ENCODE measurements around the gene MPRIP. TPM values are rescaled to one million over a fixed set of nuclear protein-coding genes. Genes with fewer than 3 reads are reported as not detected.

MPRIP gene
- total RNA-seq, 1 donor from 2014 or later: 392 TPM

DNA sequence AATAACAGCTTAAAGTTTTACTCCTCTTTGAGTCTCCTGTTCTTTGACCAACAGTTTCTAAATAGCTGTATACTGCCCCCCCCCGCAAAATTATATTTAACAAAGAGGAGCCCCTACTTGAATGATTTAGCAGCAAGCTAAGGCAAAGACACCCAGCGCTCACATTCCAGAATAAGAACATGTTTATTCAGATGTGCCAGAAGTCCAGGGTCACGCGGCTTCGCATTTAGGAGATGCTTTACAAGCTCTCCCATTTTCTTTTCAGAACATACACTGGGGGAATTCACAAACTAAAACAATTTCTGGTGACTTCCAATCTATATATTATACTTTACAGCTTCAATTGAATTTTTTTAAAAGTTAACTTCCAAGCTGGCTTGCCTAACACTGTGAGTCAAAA lies 158.6 kb downstream of the MPRIP start:
- TF ChIP-seq, protein P1, sequence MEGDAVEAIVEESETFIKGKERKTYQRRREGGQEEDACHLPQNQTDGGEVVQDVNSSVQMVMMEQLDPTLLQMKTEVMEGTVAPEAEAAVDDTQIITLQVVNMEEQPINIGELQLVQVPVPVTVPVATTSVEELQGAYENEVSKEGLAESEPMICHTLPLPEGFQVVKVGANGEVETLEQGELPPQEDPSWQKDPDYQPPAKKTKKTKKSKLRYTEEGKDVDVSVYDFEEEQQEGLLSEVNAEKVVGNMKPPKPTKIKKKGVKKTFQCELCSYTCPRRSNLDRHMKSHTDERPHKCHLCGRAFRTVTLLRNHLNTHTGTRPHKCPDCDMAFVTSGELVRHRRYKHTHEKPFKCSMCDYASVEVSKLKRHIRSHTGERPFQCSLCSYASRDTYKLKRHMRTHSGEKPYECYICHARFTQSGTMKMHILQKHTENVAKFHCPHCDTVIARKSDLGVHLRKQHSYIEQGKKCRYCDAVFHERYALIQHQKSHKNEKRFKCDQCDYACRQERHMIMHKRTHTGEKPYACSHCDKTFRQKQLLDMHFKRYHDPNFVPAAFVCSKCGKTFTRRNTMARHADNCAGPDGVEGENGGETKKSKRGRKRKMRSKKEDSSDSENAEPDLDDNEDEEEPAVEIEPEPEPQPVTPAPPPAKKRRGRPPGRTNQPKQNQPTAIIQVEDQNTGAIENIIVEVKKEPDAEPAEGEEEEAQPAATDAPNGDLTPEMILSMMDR (IDR thresholded peaks at IDR 0.05; ENCODE audit: unreplicated experiment): no peak
- Mint-ChIP-seq H3K27ac (ENCODE audit: unreplicated experiment) (no peak overlapping the region), H3K4me1 (ENCODE audit: unreplicated experiment) (peaks cover 8% of the 10 kb centered on the region), H3K9me3 (ENCODE audit: unreplicated experiment) (no peaks in the 10 kb centered on the region), H3K4me3 (ENCODE audit: unreplicated experiment) (no peak overlapping the region), H3K27me3 (ENCODE audit: unreplicated experiment) (no peaks in the 10 kb centered on the region), H3K36me3 (ENCODE audit: low read depth, unreplicated experiment) (peaks cover 3% of the 10 kb centered on the region)
- DNase-seq (ENCODE audit: low spot score): no peak

DNA sequence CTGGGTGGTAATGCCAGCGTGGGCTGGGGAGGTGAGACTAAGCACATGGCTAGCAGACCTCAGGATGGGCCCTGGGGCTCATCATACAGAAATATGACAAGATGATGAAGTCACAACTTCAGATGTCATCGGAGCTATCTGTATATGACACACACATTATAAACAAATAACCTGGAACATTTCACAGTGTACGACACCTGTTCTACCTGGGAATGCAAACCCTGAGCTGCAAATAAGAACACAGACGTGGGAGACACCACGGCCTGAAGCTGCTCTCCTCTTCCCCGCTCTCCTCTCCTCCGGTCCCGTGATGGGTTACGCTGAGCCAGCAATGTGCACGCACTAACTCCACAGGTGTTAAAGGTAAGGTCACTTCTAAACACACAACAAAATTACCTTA lies 159.0 kb downstream of the MPRIP start:
- TF ChIP-seq, protein P1 (IDR thresholded peaks at IDR 0.05; ENCODE audit: unreplicated experiment): no peak
- Mint-ChIP-seq H3K4me3 (ENCODE audit: unreplicated experiment) (no peak overlapping the region), H3K27me3 (ENCODE audit: unreplicated experiment) (no peaks in the 10 kb centered on the region), H3K9me3 (ENCODE audit: unreplicated experiment) (no peaks in the 10 kb centered on the region), H3K36me3 (ENCODE audit: low read depth, unreplicated experiment) (peaks cover 3% of the 10 kb centered on the region), H3K4me1 (ENCODE audit: unreplicated experiment) (peaks cover 8% of the 10 kb centered on the region), H3K27ac (ENCODE audit: unreplicated experiment) (no peak overlapping the region)
- DNase-seq (ENCODE audit: low spot score): no peak

DNA sequence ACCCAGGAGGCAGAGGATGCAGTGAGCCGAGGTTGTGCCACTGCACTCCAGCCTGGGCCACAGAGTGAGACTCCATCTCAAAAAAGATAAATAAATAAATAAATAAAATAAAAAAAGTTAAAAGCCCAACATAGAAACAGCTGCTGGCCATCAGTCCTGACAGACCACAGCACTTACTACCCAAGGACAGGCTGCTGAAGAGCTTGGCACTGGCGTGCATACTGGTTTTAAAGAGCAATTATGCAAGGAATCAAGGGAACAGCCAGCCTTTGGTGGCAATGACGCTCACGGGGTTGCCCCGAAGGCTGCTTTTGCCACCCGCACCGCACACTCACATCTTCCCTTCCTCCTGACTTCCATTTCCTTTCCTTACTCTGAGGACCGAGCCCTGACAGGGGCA lies 159.7 kb downstream of the MPRIP start:
- Mint-ChIP-seq H3K27me3 (ENCODE audit: unreplicated experiment) (peaks cover 2% of the 10 kb centered on the region), H3K9me3 (ENCODE audit: unreplicated experiment) (no peaks in the 10 kb centered on the region), H3K27ac (ENCODE audit: unreplicated experiment) (no peak overlapping the region), H3K4me3 (ENCODE audit: unreplicated experiment) (no peak overlapping the region), H3K36me3 (ENCODE audit: low read depth, unreplicated experiment) (peaks cover 3% of the 10 kb centered on the region), H3K4me1 (ENCODE audit: unreplicated experiment) (peaks cover 8% of the 10 kb centered on the region)
- TF ChIP-seq, protein P1 (IDR thresholded peaks at IDR 0.05; ENCODE audit: unreplicated experiment): no peak
- DNase-seq (ENCODE audit: low spot score): no peak

DNA sequence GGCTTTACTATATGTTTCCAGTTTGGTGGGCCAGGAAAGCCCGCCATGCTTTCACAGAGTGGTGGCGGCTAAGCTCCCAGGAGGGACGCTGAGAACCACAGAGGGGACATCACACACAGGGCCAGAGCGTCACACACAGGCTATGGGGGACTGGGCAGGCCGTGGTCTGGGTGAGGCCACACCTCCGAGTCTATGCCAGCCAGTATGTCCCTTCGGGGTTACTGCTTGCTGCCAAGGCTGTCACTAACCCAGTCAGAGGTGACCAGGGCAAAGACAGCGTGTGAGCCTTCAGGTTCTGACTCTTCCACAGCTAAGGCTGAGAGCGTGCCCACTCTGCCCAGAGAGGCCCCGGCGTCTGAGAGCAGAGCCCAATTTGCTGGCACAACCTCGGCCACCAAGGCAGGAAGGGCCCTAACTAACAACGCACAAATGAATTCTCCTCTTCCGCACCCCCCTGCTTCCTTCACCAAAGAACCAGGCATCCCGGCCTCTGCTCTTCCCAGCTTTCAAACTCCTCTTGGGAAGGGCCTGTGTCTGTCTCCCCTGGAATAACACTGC lies 161.0 kb downstream of the MPRIP start:
- peaks cover 2% of the 10 kb centered on the region for H3K27me3 Mint-ChIP-seq (ENCODE audit: unreplicated experiment)
- H3K27ac Mint-ChIP-seq (ENCODE audit: unreplicated experiment): no peak overlapping the region
- H3K9me3 Mint-ChIP-seq (ENCODE audit: unreplicated experiment): no peaks in the 10 kb centered on the region
- peaks cover 3% of the 10 kb centered on the region for H3K36me3 Mint-ChIP-seq (ENCODE audit: low read depth, unreplicated experiment)
- TF ChIP-seq, protein P1 (IDR thresholded peaks at IDR 0.05; ENCODE audit: unreplicated experiment): no peak
- no peak for DNase-seq (ENCODE audit: low spot score)
- H3K4me1 Mint-ChIP-seq (ENCODE audit: unreplicated experiment): peaks cover 8% of the 10 kb centered on the region
- no peak overlapping the region for H3K4me3 Mint-ChIP-seq (ENCODE audit: unreplicated experiment)

DNA sequence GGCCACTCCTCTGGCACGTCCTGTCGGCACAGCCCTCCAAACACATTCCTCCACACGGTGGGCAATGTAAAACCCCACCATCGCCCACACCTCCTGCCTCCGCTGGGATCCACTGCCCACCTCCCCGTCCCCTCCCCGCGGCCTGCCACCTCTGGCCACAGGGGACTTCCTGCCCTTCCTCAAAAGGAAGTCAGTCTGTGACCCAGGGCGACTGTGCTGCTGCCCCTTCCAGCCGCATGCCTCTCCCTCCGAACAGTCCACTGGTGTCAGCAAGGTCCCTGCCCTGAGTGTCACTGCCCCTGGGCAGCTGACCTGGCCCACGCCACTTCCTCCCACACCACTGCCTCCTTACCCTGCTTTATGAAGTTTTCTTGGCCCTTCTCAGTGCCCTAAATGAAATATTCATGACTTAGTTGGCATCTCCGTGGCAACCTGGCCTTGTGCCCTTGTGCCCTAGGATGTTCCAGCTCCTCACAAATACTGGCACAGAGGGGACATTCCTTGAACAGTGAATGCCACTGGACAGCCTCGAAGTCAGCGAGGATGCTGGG lies 161.9 kb downstream of the MPRIP start:
- Mint-ChIP-seq H3K36me3 (ENCODE audit: low read depth, unreplicated experiment) (peaks cover 3% of the 10 kb centered on the region), H3K4me3 (ENCODE audit: unreplicated experiment) (no peak overlapping the region), H3K27ac (ENCODE audit: unreplicated experiment) (no peak overlapping the region), H3K4me1 (ENCODE audit: unreplicated experiment) (peaks cover 8% of the 10 kb centered on the region), H3K9me3 (ENCODE audit: unreplicated experiment) (no peaks in the 10 kb centered on the region), H3K27me3 (ENCODE audit: unreplicated experiment) (peaks cover 2% of the 10 kb centered on the region)
- DNase-seq (ENCODE audit: low spot score): no peak
- TF ChIP-seq, protein P1 (IDR thresholded peaks at IDR 0.05; ENCODE audit: unreplicated experiment): no peak
